BJ (cell line): Measurements from ENCODE around the gene FKBP7. TPM values are rescaled to one million over a fixed set of nuclear protein-coding genes. Genes with fewer than 3 reads are reported as not detected.

Experiments used
- CTCF ChIA-PET: fragments of 350-600 bp; formaldehyde crosslinking; extraction: SDS; loops from one replicate; lab custom pipeline; 2021; ENCODE audit warnings: antibody characterized with exemption, inconsistent platforms; lab: Yijun Ruan, JAX
- POLR2A ChIA-PET: fragments of 300-600 bp; sonication (Branson Sonifier 250); formaldehyde crosslinking; extraction: SDS; loops from one replicate; lab custom pipeline; 2021; ENCODE audit warnings: antibody characterized with exemption; lab: Charles Lee
- DNase-seq: peaks from one replicate; pipeline ENCODE4 v3.0.0-alpha.2; 2011; ENCODE audit warnings: low read depth
- H3K27me3 ChIP-seq: 2 replicates; pipeline ENCODE4 v1.6.0; 2011; ENCODE audit warnings: low read length; ENCODE audit not compliant: control insufficient read depth, insufficient read depth
- H3K36me3 ChIP-seq: 2 replicates; pipeline ENCODE4 v1.5.1; 2011; ENCODE audit warnings: low read length; ENCODE audit not compliant: control insufficient read depth, insufficient read depth
- H3K4me3 ChIP-seq: 2 replicates; pipeline ENCODE4 v1.5.1; 2011; ENCODE audit warnings: low read depth, mild to moderate bottlenecking, control low read depth, low read length
- polyA plus RNA-seq: library from polyadenylated mRNA; depleted of rRNA; stranded (reverse); fragments of >200 nt; gene quantifications from 2 replicates; pipeline ENCODE4 v1.2.3, GENCODE V29; 2011
- TF ChIP-seq, protein P1 (sequence below): IDR thresholded peaks from 2 replicates; pipeline ENCODE4 v1.5.1; 2011; ENCODE audit warnings: low read depth, mild to moderate bottlenecking, control low read depth, inconsistent platforms, low read length, moderate library complexity; ENCODE audit not compliant: insufficient read depth

The FKBP7 gene
- polyA plus RNA-seq, 1 experiment, result 32.4 TPM

- CTCF ChIA-PET, result no interaction called here
- TF ChIP-seq, protein P1, sequence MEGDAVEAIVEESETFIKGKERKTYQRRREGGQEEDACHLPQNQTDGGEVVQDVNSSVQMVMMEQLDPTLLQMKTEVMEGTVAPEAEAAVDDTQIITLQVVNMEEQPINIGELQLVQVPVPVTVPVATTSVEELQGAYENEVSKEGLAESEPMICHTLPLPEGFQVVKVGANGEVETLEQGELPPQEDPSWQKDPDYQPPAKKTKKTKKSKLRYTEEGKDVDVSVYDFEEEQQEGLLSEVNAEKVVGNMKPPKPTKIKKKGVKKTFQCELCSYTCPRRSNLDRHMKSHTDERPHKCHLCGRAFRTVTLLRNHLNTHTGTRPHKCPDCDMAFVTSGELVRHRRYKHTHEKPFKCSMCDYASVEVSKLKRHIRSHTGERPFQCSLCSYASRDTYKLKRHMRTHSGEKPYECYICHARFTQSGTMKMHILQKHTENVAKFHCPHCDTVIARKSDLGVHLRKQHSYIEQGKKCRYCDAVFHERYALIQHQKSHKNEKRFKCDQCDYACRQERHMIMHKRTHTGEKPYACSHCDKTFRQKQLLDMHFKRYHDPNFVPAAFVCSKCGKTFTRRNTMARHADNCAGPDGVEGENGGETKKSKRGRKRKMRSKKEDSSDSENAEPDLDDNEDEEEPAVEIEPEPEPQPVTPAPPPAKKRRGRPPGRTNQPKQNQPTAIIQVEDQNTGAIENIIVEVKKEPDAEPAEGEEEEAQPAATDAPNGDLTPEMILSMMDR, result no peak
- peaks cover 12% of the 10 kb centered on the region for H3K36me3 ChIP-seq
- POLR2A ChIA-PET, result no interaction called here
- no peak overlapping the region for H3K4me3 ChIP-seq
- H3K27me3 ChIP-seq, result no peaks in the 10 kb centered on the region
- no peak for DNase-seq
These were observed 13.2 kb upstream of the FKBP7 start for GRCh38 chr2:178491612-178492011.

DNA sequence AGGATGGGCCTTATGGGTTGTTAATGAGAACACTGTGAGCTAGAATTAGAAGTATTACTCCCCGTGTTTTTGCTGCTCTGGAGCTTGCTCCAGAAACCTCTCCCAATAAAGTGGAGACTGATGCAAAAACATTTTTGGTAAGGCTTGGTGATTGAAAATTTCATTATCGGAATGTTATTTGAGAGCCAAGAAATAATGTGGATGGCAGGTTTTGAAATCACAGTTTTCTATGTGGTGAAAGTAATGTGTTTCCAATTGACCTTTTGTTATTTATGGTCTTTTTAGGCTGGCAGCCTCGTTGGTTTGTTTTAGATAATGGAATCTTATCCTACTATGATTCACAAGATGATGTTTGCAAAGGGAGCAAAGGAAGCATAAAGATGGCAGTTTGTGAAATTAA is 7.0 kb upstream of the FKBP7 start:
- peaks cover 3% of the 10 kb centered on the region; the same call in 1 of the 2 replicates for H3K36me3 ChIP-seq
- TF ChIP-seq, protein P1, result no peak
- ChIA-PET POLR2A (no interaction called here), CTCF (no interaction called here)
- H3K4me3 ChIP-seq, result no peak overlapping the region
- no peaks in the 10 kb centered on the region for H3K27me3 ChIP-seq
- DNase-seq, result no peak

DNA sequence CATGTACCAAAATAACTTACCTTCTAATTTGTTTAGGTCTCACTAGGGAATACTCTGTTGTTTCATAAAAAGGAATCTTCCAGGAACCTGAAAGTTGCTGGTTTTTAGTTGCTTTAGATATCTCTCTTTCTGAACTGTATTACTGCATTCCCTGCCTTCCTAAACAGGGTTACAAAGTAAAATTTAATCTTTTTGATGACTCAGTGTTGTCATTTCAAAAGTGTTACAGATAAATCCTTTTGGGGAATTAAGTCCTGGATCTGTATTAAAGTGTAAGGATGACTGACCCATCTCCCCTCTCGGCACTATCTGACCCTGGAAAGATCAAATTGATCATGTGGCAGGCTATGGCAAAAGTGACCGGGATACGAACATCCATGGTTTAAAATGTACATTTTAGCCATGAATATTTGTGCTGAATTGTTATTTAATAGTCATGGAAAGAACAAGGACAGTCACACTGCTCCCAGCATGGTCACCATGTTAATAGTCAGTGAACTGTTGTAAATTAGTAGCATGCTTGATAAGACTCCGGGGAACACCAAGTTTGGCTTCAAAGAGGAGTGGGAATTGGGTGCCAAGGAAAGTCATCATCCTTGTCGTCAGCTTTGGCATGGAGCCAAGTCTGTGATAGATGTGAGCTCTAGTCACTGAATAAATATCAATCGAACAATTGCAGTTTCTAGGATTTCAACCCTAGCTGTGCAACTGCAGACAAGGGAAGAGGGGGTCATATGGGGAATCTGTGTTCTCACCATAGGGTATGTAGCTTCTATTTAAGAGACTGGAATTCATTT is 6.0 kb upstream of the FKBP7 start:
- ChIA-PET POLR2A (no interaction called here), CTCF (no interaction called here)
- no peak overlapping the region for H3K4me3 ChIP-seq
- peaks cover 3% of the 10 kb centered on the region; the same call in 1 of the 2 replicates for H3K36me3 ChIP-seq
- TF ChIP-seq, protein P1, result no peak
- no peak for DNase-seq
- H3K27me3 ChIP-seq, result no peaks in the 10 kb centered on the region

DNA sequence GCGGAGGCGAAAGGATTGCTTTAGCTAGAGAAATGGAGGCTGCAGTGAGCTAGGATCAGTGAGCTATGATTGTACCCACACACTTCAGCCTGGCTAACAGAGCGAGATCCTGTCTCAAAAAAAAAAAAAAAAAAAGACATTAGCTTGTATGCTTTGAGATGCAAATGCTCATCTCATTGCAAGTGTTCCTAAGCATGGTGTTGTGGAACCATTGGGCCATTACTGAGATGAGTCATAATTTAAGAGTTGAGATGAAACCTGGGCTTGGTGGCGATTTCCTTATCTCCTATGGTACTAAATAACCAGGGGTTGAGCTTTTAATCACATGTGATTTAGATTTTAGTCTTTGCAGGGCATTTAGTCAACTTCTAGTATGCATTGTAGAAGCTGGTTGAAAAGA is 4.0 kb upstream of the FKBP7 start:
- TF ChIP-seq, protein P1, result no peak
- no peak overlapping the region for H3K4me3 ChIP-seq
- ChIA-PET POLR2A (interaction anchor here (0.6 kb wide), 1 partner anchor 38 kb away, joined by 4 read pairs; no protein-coding TSS in a partner anchor), CTCF (interaction anchor here (0.6 kb wide), 2 partner anchors 19 to 29 kb away, joined by 3 read pairs; no protein-coding TSS in a partner anchor)
- peaks cover 2% of the 10 kb centered on the region; the same call in 1 of the 2 replicates for H3K36me3 ChIP-seq
- DNase-seq, result no peak
- no peaks in the 10 kb centered on the region for H3K27me3 ChIP-seq
